BLaER1 treated with 17β-estradiol and CSF1 and Interleukin-3, amounts not matched to agents 10 nM and 100 nM (cell line): ENCODE measurements around the gene CPEB4.

Source experiments
- H3K27ac ChIP-seq, 11 experiments: shearing (Covaris generic); formaldehyde crosslinking; 2 replicates each; pipeline ENCODE4 v1.8.1; 2022
- H3K27me3 ChIP-seq, 11 experiments: shearing (Covaris generic); formaldehyde crosslinking; 2 replicates each; pipeline ENCODE4 v1.8.1; 2022
- H3K36me3 ChIP-seq, 11 experiments: shearing (Covaris generic); formaldehyde crosslinking; 2 replicates each; pipeline ENCODE4 v1.8.1; 2022
- H3K4me1 ChIP-seq, 10 experiments: shearing (Covaris generic); formaldehyde crosslinking; 2 replicates each; pipeline ENCODE4 v1.8.1; 2022
- H3K4me2 ChIP-seq, 11 experiments: shearing (Covaris generic); formaldehyde crosslinking; 2 replicates each; pipeline ENCODE4 v1.8.1; 2022
- H3K4me3 ChIP-seq, 10 experiments: shearing (Covaris generic); formaldehyde crosslinking; 2 replicates each; pipeline ENCODE4 v1.8.1; 2022
- H3K9ac ChIP-seq, 11 experiments: shearing (Covaris generic); formaldehyde crosslinking; 2 replicates each; pipeline ENCODE4 v1.8.1; 2022
- H3K9me3 ChIP-seq, 11 experiments: shearing (Covaris generic); formaldehyde crosslinking; replicated peaks in 1 of 11; 2 replicates each; pipeline ENCODE4 v1.8.1; 2022
- H4K20me1 ChIP-seq, 11 experiments: shearing (Covaris generic); formaldehyde crosslinking; 2 replicates each; pipeline ENCODE4 v1.8.1; 2022
- Cebpa-rat ChIP-seq, 11 experiments: shearing (Covaris generic); IDR thresholded peaks; 2 replicates each; pipeline ENCODE4 v1.8.1; 2022

The CPEB4 gene

DNA sequence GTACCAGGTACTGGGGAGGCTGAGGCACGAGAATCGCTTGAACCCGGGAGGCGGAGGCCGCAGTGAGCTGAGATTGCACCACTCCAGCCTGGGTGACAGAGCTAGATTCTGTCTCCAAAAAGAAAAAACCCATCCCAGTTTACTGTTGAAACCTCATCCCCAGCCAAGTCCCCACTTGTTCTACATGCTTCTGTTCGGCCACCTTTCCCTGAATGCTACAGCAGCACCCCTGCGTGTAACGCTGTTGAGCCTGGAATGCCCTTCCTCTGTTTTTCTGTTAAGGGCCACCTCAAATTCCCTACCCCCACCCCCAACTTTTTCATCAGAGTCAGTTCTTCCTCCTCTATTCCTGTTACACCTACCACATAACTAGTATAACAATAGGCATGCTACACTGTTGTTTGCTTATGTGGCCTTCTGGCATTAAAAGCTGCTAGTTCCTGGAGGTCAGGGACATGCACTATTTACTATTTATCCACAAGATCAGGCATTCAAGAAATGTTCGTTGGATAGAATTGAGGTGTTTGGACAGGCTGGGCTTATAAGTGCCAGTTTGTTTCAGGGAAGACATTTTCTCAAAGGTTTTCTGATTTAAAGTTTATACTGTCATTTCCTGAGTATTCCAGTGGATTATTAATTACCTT lies 53.7 kb downstream of the CPEB4 start:
- peaks cover 0 to 7% (median 0%) of the 10 kb centered on the region in 10 experiments; a peak in 1 of 20 replicates for H3K4me1 ChIP-seq

DNA sequence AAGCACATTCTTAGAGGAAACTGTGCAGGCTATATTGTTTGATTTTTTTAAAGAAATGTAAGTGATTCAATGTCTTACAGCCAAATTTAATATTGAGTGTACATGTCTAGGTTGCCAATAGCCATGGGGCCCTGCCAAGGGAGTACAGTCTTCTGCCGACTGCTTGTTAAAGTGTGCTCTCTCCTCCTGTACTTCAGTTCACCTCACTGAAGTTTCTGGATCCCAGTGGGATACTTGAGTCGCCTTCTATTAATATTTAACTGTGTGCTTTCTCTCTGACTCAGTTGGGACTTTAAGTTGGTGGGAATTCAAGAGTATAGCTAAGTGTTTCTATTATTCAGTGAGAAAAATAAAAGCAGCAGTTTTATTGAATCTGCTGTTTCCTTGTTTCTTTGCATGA lies 56.4 kb downstream of the CPEB4 start:
- Histone ChIP-seq H3K9ac (no peak overlapping the region), H3K4me3 (no peak overlapping the region), H3K36me3 (peaks cover 0 to 78% (median 15%) of the 10 kb centered on the region in 11 experiments; a peak in 15 of 22 replicates), H3K27ac (no peak overlapping the region), H3K4me1 (peaks cover 0 to 7% (median 0%) of the 10 kb centered on the region in 10 experiments; a peak in 1 of 20 replicates), H3K27me3 (no peaks in the 10 kb centered on the region), H3K9me3 (no peaks in the 10 kb centered on the region), H4K20me1 (peaks cover 0 to 85% (median 0%) of the 10 kb centered on the region in 11 experiments; a peak in 5 of 22 replicates), H3K4me2 (no peak overlapping the region)
- TF ChIP-seq Cebpa-rat (IDR thresholded peaks at IDR 0.05) = no peak

More for the DNA sequence above, 53.7 kb downstream of the CPEB4 start:
- H3K4me3 ChIP-seq = no peak overlapping the region
- no peak overlapping the region for H3K4me2 ChIP-seq
- TF ChIP-seq Cebpa-rat (IDR thresholded peaks at IDR 0.05) = no peak
- no peaks in the 10 kb centered on the region for H3K27me3 ChIP-seq
- H4K20me1 ChIP-seq = peaks cover 0 to 90% (median 0%) of the 10 kb centered on the region in 11 experiments; a peak in 6 of 22 replicates
- H3K36me3 ChIP-seq = peaks cover 0 to 68% (median 10%) of the 10 kb centered on the region in 11 experiments; a peak in 15 of 22 replicates
- H3K27ac ChIP-seq = no peak overlapping the region
- no peak overlapping the region for H3K9ac ChIP-seq
- H3K9me3 ChIP-seq = no peaks in the 10 kb centered on the region

DNA sequence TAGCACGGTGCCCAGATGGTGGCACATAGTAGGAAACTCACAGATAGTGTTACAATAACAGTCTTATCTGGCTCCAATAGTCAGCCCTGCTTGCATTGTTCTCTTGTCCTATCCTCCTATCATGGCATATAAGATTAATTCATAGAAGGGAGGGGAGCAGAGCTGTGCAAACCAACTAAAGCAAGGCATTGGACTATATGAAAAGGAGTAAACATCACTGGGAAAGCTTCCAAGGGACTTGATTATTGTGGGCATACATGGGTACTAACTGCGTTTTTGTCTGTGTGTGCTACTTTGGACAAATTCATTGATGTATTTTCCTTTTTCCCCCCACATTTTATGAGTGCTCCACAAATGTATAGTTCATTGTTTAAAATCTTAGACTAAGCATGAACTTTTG lies 57.0 kb downstream of the CPEB4 start:
- no peaks in the 10 kb centered on the region for H3K27me3 ChIP-seq
- H3K9ac ChIP-seq = no peak overlapping the region
- H3K4me2 ChIP-seq = no peak overlapping the region
- H3K27ac ChIP-seq = no peak overlapping the region
- H3K36me3 ChIP-seq = peaks cover 0 to 78% (median 21%) of the 10 kb centered on the region in 11 experiments; a peak in 17 of 22 replicates
- peaks cover 0 to 7% (median 0%) of the 10 kb centered on the region in 10 experiments; a peak in 1 of 20 replicates for H3K4me1 ChIP-seq
- H3K9me3 ChIP-seq = no peaks in the 10 kb centered on the region
- no peak for TF ChIP-seq Cebpa-rat (IDR thresholded peaks at IDR 0.05)
- peaks cover 0 to 82% (median 0%) of the 10 kb centered on the region in 11 experiments; a peak in 5 of 22 replicates for H4K20me1 ChIP-seq
- no peak overlapping the region for H3K4me3 ChIP-seq

DNA sequence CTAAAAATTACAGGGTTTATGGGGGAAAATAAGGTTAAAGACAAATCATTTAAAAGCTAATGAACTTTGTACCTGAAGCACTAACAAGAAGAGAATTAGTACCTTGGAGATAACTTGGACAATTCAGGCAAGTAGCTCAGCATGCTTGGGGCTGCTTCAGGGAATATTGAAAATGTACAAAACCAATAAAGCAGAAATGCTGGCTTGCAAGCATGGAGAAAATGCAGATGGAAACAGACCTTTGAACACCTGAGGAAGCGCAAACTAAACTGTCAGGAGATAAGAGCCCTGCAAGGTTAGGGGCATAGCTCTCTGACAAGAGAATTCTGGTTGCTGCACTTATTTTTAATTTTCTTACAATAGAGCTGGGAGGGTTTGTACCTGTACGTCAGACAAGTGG lies 58.2 kb downstream of the CPEB4 start:
- H3K4me2 ChIP-seq = no peak overlapping the region
- no peaks in the 10 kb centered on the region for H3K9me3 ChIP-seq
- H3K4me3 ChIP-seq = no peak overlapping the region
- H4K20me1 ChIP-seq = peaks cover 0 to 71% (median 0%) of the 10 kb centered on the region in 11 experiments; a peak in 6 of 22 replicates
- H3K36me3 ChIP-seq = peaks cover 0 to 84% (median 32%) of the 10 kb centered on the region in 11 experiments; a peak in 19 of 22 replicates
- H3K4me1 ChIP-seq = peaks cover 0 to 7% (median 0%) of the 10 kb centered on the region in 10 experiments; a peak in 1 of 20 replicates
- no peaks in the 10 kb centered on the region for H3K27me3 ChIP-seq
- no peak for TF ChIP-seq Cebpa-rat (IDR thresholded peaks at IDR 0.05)
- no peak overlapping the region for H3K27ac ChIP-seq
- no peak overlapping the region for H3K9ac ChIP-seq

DNA sequence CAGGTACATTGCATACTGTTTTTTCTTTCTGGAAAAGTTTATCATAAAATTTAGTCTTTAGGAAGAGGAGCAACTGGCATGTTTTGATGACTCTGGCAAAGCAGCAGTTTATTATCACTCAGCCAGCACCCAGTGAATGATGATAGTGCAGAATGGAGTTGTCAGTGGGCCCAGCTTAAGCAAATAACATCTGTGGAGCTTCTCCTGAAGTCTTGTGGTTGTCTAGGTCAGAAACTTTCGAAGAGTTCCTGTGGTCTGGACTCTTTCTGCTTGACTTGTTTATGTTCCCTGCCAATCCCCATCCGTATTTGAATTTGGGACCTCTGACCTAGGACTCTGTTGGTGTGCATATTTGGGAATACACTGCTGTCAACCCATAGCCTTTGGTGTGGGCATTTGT lies 62.7 kb downstream of the CPEB4 start:
- Histone ChIP-seq H3K9ac (no peak overlapping the region), H3K36me3 (peaks cover 11 to 100% (median 67%) of the 10 kb centered on the region in 11 experiments; a peak in 20 of 22 replicates), H3K4me1 (peaks cover 0 to 14% (median 0%) of the 10 kb centered on the region in 10 experiments; a peak in 4 of 20 replicates), H3K27me3 (no peaks in the 10 kb centered on the region), H3K4me2 (no peak overlapping the region), H3K9me3 (no peaks in the 10 kb centered on the region), H3K27ac (no peak overlapping the region), H3K4me3 (no peak overlapping the region), H4K20me1 (peaks cover 0 to 52% (median 0%) of the 10 kb centered on the region in 11 experiments; a peak in 4 of 22 replicates)
- TF ChIP-seq Cebpa-rat (IDR thresholded peaks at IDR 0.05) = no peak

DNA sequence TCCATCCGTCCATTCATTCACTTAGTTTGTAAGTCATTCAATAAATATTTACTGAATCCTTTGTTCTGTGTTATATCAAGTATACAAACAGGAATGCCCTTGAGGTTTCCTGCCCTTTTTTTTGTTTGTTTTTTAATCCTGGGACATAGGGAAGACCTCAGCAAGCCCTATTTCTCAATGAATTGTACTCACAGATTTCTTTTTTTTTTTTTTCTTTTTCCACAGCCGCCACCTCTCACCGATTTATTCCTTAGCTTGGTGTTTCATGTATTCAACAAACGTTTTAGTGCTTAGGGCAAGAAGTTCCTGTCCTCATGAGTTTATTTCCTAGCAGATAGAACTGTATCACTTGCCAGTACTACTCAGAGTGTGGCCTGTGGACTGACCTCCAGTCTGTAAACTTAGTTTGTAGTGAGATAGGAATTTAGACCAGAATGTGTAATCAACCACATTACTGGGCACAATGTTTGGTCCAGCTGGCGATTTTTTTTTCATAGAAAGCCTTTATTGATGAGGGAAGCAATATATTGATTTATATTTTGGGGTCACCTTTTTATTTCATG lies 65.5 kb downstream of the CPEB4 start:
- H3K4me1 ChIP-seq = peaks cover 0 to 14% (median 0%) of the 10 kb centered on the region in 10 experiments; a peak in 4 of 20 replicates

DNA sequence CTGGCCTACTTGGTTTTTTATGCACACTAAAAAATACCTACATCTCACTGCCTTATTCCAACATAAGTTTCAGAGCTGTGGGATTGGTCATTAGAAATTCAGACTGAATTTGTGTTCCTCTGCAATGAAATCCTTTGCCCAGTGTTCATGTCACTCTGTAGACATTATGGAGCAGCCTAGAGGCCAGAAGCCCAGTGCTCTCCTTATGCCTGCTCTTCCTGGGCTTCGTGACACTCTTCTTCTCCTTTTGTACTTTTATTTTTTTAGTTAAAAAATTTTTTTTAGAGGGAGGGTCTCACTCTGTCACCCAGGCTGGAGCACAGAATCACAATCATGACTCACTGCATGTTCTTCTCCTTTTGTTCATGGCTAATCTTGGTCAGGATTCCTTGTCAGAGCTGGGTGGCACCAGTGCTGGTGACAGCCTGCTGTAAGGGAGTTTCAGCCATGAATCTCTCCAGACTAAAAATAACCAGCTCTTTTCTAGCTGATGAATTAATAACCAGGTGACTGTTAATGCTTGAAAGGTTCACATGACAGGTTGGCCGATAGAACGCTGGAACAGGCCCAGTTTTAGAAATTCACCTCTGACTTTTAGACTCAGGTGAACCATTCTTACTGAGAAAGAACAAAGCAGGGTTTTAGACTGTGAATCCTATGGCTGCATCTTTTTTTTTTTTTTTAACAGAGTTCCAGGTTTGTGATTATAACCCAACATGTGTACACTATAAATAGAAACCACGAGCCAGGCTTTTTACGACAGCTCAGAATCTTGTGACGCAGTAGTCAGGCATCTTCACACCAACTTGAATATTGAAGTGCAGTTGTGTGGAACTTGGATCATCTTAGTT lies 66.7 kb downstream of the CPEB4 start:
- H3K9ac ChIP-seq = no peak overlapping the region
- H3K27ac ChIP-seq = no peak overlapping the region
- peaks cover 11 to 95% (median 57%) of the 10 kb centered on the region in 11 experiments; a peak in 20 of 22 replicates for H3K36me3 ChIP-seq
- H3K4me3 ChIP-seq = no peak overlapping the region
- H4K20me1 ChIP-seq = peaks cover 0 to 32% (median 0%) of the 10 kb centered on the region in 11 experiments; a peak in 4 of 22 replicates
- H3K4me2 ChIP-seq = peak overlapping the region in 2 of 11 experiments; percentile 0 to 6; a peak in 2 of 22 replicates
- peaks cover 0 to 14% (median 0%) of the 10 kb centered on the region in 10 experiments; a peak in 4 of 20 replicates for H3K4me1 ChIP-seq
- no peaks in the 10 kb centered on the region for H3K9me3 ChIP-seq
- no peaks in the 10 kb centered on the region for H3K27me3 ChIP-seq
- TF ChIP-seq Cebpa-rat (IDR thresholded peaks at IDR 0.05) = no peak

More for the DNA sequence above, 65.5 kb downstream of the CPEB4 start:
- no peak for TF ChIP-seq Cebpa-rat (IDR thresholded peaks at IDR 0.05)
- Histone ChIP-seq H3K4me2 (no peak overlapping the region), H3K36me3 (peaks cover 11 to 99% (median 60%) of the 10 kb centered on the region in 11 experiments; a peak in 20 of 22 replicates), H3K27ac (no peak overlapping the region), H4K20me1 (peaks cover 0 to 37% (median 0%) of the 10 kb centered on the region in 11 experiments; a peak in 4 of 22 replicates), H3K27me3 (no peaks in the 10 kb centered on the region), H3K9ac (no peak overlapping the region), H3K4me3 (no peak overlapping the region), H3K9me3 (no peaks in the 10 kb centered on the region)

DNA sequence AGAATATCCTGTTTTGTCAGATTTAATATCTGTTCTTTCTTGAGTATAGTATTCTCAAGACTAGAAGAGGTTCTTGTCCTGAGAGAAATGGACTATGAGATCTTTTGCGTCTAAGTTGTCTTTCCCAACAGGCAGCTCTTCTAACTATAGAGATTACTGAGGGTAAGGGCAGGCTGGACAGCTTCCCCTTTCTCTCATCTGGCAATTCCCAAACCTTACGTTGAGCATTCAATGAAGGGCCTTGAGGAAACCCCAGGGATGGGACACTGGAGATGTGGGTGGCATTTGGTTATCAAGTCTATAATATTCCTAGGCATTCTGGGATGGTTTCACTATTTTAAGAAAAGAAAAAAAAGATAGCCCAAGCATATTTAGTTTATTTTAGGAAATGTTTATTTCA lies 72.8 kb downstream of the CPEB4 start:
- Histone ChIP-seq H4K20me1 (peaks cover 0 to 11% (median 0%) of the 10 kb centered on the region in 11 experiments; a peak in 2 of 22 replicates), H3K4me3 (no peak overlapping the region), H3K27me3 (no peaks in the 10 kb centered on the region), H3K27ac (no peak overlapping the region), H3K4me1 (peaks cover 0 to 3% (median 0%) of the 10 kb centered on the region in 10 experiments; a peak in 1 of 20 replicates), H3K4me2 (no peak overlapping the region), H3K9me3 (no peaks in the 10 kb centered on the region), H3K36me3 (peaks cover 0 to 51% (median 2%) of the 10 kb centered on the region in 11 experiments; a peak in 12 of 22 replicates), H3K9ac (no peak overlapping the region)
- no peak for TF ChIP-seq Cebpa-rat (IDR thresholded peaks at IDR 0.05)
